Activated naive CD4-positive, alpha-beta T cell treated with anti-CD3 and anti-CD28 coated beads, Interleukin-2, amount 50 U/mL, for 72 hours (primary cell): Measurements from ENCODE around the gene WDR7. TPM values are rescaled to one million over a fixed set of nuclear protein-coding genes. Genes with fewer than 3 reads are reported as not detected.

Experiments used
- total RNA-seq, 2 donors: library from RNA; stranded (reverse); gene quantifications; one replicate each; pipeline ENCODE4 v1.2.3, GENCODE V29; 2022

WDR7 gene
- total RNA-seq, 2 donors from 2014 or later = 21.9 to 33.7 TPM

Other genes starting within 250 kb of the WDR7 start
- 10 to 100 TPM; 66.4 to 85.4 TPM for gene TXNL1, start 12.8 kb upstream of the WDR7 start, total RNA-seq